Body of pancreas (tissue), 4 donors: ENCODE measurements around the gene BICD1.
"Not testable (repeated sequence)": the region's sequence is repeated elsewhere in the genome, so short reads cannot be mapped to it uniquely, and the experiment has no call there.

ENCODE experiments used
- POLR2A ChIP-seq, 3 donors: fragments of 450-650 bp; IDR thresholded peaks; one replicate each; pipeline ENCODE4 v1.6.1; 2016; ENCODE audit warnings: antibody characterized with exemption in 3 of 3, mild to moderate bottlenecking in 2 of 3
- TF ChIP-seq, protein P1 (sequence below), 7 experiments: fragments of 450-650 bp in 4 of 7; fragments of 200-600 bp in 3 of 7; sonication (generic) in 3 of 7; IDR thresholded peaks; one replicate each; pipeline ENCODE4 v1.5.1; 2016 to 2019; ENCODE audit warnings: antibody characterized with exemption in 7 of 7

DNA sequence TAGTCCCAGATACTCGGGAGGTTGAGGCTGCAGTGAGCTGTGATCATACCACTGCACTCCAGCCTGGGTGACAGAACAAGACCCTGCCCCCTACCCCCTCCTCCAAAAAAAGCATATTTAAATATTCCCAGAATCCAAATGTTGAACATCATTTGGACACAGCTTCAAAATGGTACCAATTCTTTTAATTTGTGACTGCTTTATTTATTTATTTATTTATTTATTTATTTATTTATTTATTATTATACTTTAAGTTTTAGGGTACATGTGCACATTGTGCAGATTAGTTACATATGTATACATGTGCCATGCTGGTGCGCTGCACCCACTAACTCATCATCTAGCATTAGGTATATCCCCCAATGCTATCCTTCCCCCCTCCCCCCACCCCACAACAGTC lies 124.7 kb downstream of the BICD1 start:
- not testable (repeated sequence) for TF ChIP-seq POLR2A (IDR thresholded peaks at IDR 0.05)
- TF ChIP-seq, protein P1, sequence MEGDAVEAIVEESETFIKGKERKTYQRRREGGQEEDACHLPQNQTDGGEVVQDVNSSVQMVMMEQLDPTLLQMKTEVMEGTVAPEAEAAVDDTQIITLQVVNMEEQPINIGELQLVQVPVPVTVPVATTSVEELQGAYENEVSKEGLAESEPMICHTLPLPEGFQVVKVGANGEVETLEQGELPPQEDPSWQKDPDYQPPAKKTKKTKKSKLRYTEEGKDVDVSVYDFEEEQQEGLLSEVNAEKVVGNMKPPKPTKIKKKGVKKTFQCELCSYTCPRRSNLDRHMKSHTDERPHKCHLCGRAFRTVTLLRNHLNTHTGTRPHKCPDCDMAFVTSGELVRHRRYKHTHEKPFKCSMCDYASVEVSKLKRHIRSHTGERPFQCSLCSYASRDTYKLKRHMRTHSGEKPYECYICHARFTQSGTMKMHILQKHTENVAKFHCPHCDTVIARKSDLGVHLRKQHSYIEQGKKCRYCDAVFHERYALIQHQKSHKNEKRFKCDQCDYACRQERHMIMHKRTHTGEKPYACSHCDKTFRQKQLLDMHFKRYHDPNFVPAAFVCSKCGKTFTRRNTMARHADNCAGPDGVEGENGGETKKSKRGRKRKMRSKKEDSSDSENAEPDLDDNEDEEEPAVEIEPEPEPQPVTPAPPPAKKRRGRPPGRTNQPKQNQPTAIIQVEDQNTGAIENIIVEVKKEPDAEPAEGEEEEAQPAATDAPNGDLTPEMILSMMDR (IDR thresholded peaks at IDR 0.05), result not testable (repeated sequence)
